HCT116 (cell line): ENCODE data around the gene PPP2R1B.

ENCODE experiments used
- EZH2phosphoT487 ChIP-seq: fragments of 200-600 bp; IDR thresholded peaks from 2 replicates; pipeline ENCODE4 v1.6.1; 2018; ENCODE audit warnings: antibody characterized with exemption, borderline replicate concordance
- TF ChIP-seq, protein P1 (sequence below), 3 experiments: fragments of 200-600 bp in 1 of 3; sonication (generic) in 1 of 3; IDR thresholded peaks in 2 of 3; conservative IDR thresholded peaks in 1 of 3; 2 replicates each; pipeline ENCODE4 v1.5.1; 2012 to 2017; ENCODE audit warnings: low read depth in 2 of 3, low read length in 2 of 3, antibody characterized with exemption in 1 of 3, borderline replicate concordance in 1 of 3, control low read depth in 1 of 3, mild to moderate bottlenecking in 1 of 3, mixed read lengths in 1 of 3, mixed run types in 1 of 3, moderate library complexity in 1 of 3; ENCODE audit not compliant: insufficient read depth in 1 of 3
- TF ChIP-seq, protein P2 (sequence below): IDR thresholded peaks from 2 replicates; pipeline ENCODE4 v1.6.1; 2012
- TF ChIP-seq, protein P3 (sequence below): IDR thresholded peaks from 2 replicates; pipeline ENCODE4 v1.6.1; 2012; ENCODE audit warnings: low read depth

DNA sequence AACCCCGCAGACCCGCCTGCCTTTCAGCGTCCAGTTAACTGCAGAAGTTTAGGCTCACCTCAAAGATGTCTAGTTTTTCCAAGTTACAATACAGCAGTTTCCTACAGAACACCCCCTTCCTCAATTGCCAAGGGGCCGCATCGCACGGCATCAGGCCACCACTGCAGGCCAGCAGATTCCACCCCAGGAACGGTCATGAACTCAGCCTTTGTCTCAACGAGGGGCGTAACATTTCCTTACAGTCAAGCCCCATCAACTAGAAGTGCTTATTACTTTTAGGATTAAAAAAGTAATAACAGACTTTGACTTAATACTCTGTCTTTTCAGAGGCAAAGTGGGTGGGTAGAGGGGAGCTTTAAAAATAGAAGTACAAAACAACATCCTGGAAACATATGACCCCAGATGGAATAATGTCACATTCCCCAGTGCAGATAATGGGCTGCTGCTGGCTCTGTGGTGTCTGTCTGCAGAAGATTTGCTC, 36.3 kb downstream of the PPP2R1B start:
- TF ChIP-seq, protein P1, sequence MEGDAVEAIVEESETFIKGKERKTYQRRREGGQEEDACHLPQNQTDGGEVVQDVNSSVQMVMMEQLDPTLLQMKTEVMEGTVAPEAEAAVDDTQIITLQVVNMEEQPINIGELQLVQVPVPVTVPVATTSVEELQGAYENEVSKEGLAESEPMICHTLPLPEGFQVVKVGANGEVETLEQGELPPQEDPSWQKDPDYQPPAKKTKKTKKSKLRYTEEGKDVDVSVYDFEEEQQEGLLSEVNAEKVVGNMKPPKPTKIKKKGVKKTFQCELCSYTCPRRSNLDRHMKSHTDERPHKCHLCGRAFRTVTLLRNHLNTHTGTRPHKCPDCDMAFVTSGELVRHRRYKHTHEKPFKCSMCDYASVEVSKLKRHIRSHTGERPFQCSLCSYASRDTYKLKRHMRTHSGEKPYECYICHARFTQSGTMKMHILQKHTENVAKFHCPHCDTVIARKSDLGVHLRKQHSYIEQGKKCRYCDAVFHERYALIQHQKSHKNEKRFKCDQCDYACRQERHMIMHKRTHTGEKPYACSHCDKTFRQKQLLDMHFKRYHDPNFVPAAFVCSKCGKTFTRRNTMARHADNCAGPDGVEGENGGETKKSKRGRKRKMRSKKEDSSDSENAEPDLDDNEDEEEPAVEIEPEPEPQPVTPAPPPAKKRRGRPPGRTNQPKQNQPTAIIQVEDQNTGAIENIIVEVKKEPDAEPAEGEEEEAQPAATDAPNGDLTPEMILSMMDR (IDR thresholded peaks at IDR 0.05 in 2 of 3, conservative IDR thresholded peaks at IDR 0.05 in 1 of 3; ENCODE audit: borderline replicate concordance in 1 of 3, insufficient read depth in 1 of 3, low read depth in 2 of 3, low read length in 2 of 3), result no peak
- TF ChIP-seq EZH2phosphoT487, result no peak
- TF ChIP-seq, protein P2, sequence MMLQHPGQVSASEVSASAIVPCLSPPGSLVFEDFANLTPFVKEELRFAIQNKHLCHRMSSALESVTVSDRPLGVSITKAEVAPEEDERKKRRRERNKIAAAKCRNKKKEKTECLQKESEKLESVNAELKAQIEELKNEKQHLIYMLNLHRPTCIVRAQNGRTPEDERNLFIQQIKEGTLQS, result no peak
- TF ChIP-seq, protein P3, sequence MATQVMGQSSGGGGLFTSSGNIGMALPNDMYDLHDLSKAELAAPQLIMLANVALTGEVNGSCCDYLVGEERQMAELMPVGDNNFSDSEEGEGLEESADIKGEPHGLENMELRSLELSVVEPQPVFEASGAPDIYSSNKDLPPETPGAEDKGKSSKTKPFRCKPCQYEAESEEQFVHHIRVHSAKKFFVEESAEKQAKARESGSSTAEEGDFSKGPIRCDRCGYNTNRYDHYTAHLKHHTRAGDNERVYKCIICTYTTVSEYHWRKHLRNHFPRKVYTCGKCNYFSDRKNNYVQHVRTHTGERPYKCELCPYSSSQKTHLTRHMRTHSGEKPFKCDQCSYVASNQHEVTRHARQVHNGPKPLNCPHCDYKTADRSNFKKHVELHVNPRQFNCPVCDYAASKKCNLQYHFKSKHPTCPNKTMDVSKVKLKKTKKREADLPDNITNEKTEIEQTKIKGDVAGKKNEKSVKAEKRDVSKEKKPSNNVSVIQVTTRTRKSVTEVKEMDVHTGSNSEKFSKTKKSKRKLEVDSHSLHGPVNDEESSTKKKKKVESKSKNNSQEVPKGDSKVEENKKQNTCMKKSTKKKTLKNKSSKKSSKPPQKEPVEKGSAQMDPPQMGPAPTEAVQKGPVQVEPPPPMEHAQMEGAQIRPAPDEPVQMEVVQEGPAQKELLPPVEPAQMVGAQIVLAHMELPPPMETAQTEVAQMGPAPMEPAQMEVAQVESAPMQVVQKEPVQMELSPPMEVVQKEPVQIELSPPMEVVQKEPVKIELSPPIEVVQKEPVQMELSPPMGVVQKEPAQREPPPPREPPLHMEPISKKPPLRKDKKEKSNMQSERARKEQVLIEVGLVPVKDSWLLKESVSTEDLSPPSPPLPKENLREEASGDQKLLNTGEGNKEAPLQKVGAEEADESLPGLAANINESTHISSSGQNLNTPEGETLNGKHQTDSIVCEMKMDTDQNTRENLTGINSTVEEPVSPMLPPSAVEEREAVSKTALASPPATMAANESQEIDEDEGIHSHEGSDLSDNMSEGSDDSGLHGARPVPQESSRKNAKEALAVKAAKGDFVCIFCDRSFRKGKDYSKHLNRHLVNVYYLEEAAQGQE, result no peak
